H1 (cell line): ENCODE data around the gene CFL2. TPM values are rescaled to one million over a fixed set of nuclear protein-coding genes. Genes with fewer than 3 reads are reported as not detected.

Experiments
- RFX5 ChIP-seq: IDR thresholded peaks from 2 replicates; pipeline ENCODE4 v1.6.1; 2011; ENCODE audit warnings: low read depth, low read length, improper control_type of control experiment, borderline replicate concordance
- polyA plus RNA-seq, 7 experiments: library from polyadenylated mRNA; depleted of rRNA in 3 of 7; stranded (reverse) in 5 of 7; unstranded in 2 of 7; fragments of >200 nt in 5 of 7; fragments of 200-250 nt in 2 of 7; gene quantifications; 1 replicate in 5 of 7; 2 replicates in 1 of 7; 4 replicates in 1 of 7; pipeline versions ENCODE4 v1.2.1 to v1.2.3, GENCODE V29; 2011 to 2013; ENCODE audit warnings: missing spikeins in 2 of 7, mixed read lengths in 2 of 7
- total RNA-seq: library from RNA; stranded (reverse); fragmentation: NEBNext Ultra II Directional; extraction: Animal tissue kit (Norgen Biotek cat#: 25700); gene quantifications from 2 replicates; pipeline ENCODE4 v1.2.1, GENCODE V29; 2021

Gene CFL2
- total and polyA plus RNA-seq, 2 of the 8 experiments (the other 6 are each of a cell fraction or from before 2014, with no cell fraction given): 9.7 to 20.5 TPM

- TF ChIP-seq RFX5: no peak
Measured at GRCh38 chr14:34685819-34686428, 28.5 kb downstream of the CFL2 start (continued).
